ENCODE data around the gene NPR3.
A peak's percentile ranks its signal among the peaks of the same experiment; 100 is the strongest.

Gene NPR3

DNA sequence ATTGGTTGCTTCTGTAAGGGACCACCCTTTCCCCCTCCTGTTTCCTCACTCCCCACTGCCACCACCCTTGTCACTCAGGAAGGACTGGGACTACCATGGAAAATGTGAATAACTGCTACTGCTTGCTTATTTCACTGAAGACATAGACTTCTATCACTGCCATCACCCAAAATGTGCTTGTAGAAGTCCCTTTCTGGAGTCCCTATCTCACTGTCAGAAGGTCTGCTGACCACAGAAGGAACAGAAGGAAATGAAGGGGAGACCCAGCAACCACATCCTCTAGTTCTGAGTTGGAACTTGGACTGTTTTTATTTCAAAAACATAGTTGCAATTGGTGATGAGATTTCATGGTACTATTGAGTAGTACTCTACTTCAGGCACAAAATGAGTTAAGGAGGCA is 122.5 kb downstream of the NPR3 start:
- ChIA-PET CTCF (no interaction called here), POLR2A (no interaction called here)
- H3K4me1 ChIP-seq (ENCODE audit: control extremely low read depth in 1 of 4, control insufficient read depth in 4 of 4, insufficient read depth in 4 of 4, low read length in 3 of 4) = peaks cover 29 to 65% (median 38%) of the 10 kb centered on the region in 4 experiments
- peak; percentile 59 to 93 (median 89) for DNase-seq
- peak overlapping the region in 5 of 7 experiments; percentile 0 to 48 (median 22) for H3K4me3 ChIP-seq (ENCODE audit: control insufficient read depth in 1 of 7, extremely low read depth in 1 of 7, insufficient read depth in 4 of 7, low read depth in 2 of 7, low read length in 6 of 7)
- peak overlapping the region in 1 of 2 experiments; percentile 55 for H3K27ac ChIP-seq (ENCODE audit: insufficient read depth in 1 of 2, low read depth in 1 of 2, low read length in 2 of 2, poor library complexity in 1 of 2, severe bottlenecking in 2 of 2)
- no peaks in the 10 kb centered on the region for H3K27me3 ChIP-seq (replicated peaks in 2 of 5; ENCODE audit: control insufficient read depth in 4 of 5, insufficient read depth in 5 of 5, low read length in 4 of 5)
- no peaks in the 10 kb centered on the region for H3K36me3 ChIP-seq (ENCODE audit: control insufficient read depth in 4 of 4, insufficient read depth in 4 of 4, low read length in 3 of 4)
- H3K9me3 ChIP-seq (ENCODE audit: control extremely low read depth in 1 of 5, control insufficient read depth in 4 of 5, insufficient read depth in 2 of 5, low read depth in 1 of 5, low read length in 4 of 5) = no peaks in the 10 kb centered on the region

DNA sequence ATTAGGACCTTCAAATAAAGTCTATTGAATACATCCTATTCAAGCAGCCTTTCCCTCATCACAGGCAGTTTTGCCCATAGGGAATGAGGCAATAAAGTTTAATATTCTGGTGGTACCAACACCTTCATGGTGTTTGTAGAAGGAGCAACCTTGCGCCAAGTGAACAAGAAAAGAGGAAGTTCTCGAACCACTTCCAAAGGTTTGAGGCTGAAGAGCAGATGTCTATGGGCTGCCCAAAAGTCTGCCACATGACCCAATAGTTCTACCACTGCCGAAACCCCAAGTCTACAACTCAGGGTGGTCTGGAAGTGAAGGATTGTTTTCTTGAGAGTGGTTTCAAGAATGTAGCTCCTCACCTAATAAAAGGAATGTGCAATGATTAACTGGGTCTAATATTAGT is 123.1 kb downstream of the NPR3 start:
- Histone ChIP-seq H3K36me3 (ENCODE audit: control insufficient read depth in 4 of 4, insufficient read depth in 4 of 4, low read length in 3 of 4) (no peaks in the 10 kb centered on the region), H3K27ac (ENCODE audit: insufficient read depth in 1 of 2, low read depth in 1 of 2, low read length in 2 of 2, poor library complexity in 1 of 2, severe bottlenecking in 2 of 2) (peak overlapping the region in 1 of 2 experiments; percentile 55), H3K27me3 (replicated peaks in 2 of 5; ENCODE audit: control insufficient read depth in 4 of 5, insufficient read depth in 5 of 5, low read length in 4 of 5) (no peaks in the 10 kb centered on the region), H3K4me1 (ENCODE audit: control extremely low read depth in 1 of 4, control insufficient read depth in 4 of 4, insufficient read depth in 4 of 4, low read length in 3 of 4) (peaks cover 29 to 70% (median 38%) of the 10 kb centered on the region in 4 experiments), H3K4me3 (ENCODE audit: control insufficient read depth in 1 of 7, extremely low read depth in 1 of 7, insufficient read depth in 4 of 7, low read depth in 2 of 7, low read length in 6 of 7) (peak overlapping the region in 3 of 7 experiments; percentile 22 to 48 (median 43)), H3K9me3 (ENCODE audit: control extremely low read depth in 1 of 5, control insufficient read depth in 4 of 5, insufficient read depth in 2 of 5, low read depth in 1 of 5, low read length in 4 of 5) (no peaks in the 10 kb centered on the region)
- ChIA-PET POLR2A (no interaction called here), CTCF (interaction anchor here (0.8 to 1.9 kb wide), 4 partner anchors 10 to 40 kb away, joined by 3 to 7 read pairs (median 4); no protein-coding TSS in a partner anchor)
- peak in 2 of 3 donors; percentile 83 to 87 for DNase-seq
- WGBS (ENCODE audit: insufficient coverage) = 0% methylated on average over 2 of the region's 3 CpGs

- DNase-seq = no peak
- H3K27me3 ChIP-seq (replicated peaks in 2 of 5; ENCODE audit: control insufficient read depth in 4 of 5, insufficient read depth in 5 of 5, low read length in 4 of 5) = no peaks in the 10 kb centered on the region
- ChIA-PET CTCF (interaction anchor here (1.0 to 1.8 kb wide), 3 partner anchors 9 to 84 kb away, joined by 3 to 7 read pairs (median 3); no protein-coding TSS in a partner anchor), POLR2A (no interaction called here)
- WGBS (ENCODE audit: insufficient coverage) = 100% methylated on average over 2 of the region's 5 CpGs
- H3K9me3 ChIP-seq (ENCODE audit: control extremely low read depth in 1 of 5, control insufficient read depth in 4 of 5, insufficient read depth in 2 of 5, low read depth in 1 of 5, low read length in 4 of 5) = no peaks in the 10 kb centered on the region
- no peaks in the 10 kb centered on the region for H3K36me3 ChIP-seq (ENCODE audit: control insufficient read depth in 4 of 4, insufficient read depth in 4 of 4, low read length in 3 of 4)
- H3K4me1 ChIP-seq (ENCODE audit: control extremely low read depth in 1 of 4, control insufficient read depth in 4 of 4, insufficient read depth in 4 of 4, low read length in 3 of 4) = peaks cover 28 to 80% (median 36%) of the 10 kb centered on the region in 4 experiments
- no peak overlapping the region for H3K4me3 ChIP-seq (ENCODE audit: control insufficient read depth in 1 of 7, extremely low read depth in 1 of 7, insufficient read depth in 4 of 7, low read depth in 2 of 7, low read length in 6 of 7)
- H3K27ac ChIP-seq (ENCODE audit: insufficient read depth in 1 of 2, low read depth in 1 of 2, low read length in 2 of 2, poor library complexity in 1 of 2, severe bottlenecking in 2 of 2) = no peak overlapping the region
These were observed 125.1 kb downstream of the NPR3 start for GRCh38 chr5:32836176-32836575.

DNA sequence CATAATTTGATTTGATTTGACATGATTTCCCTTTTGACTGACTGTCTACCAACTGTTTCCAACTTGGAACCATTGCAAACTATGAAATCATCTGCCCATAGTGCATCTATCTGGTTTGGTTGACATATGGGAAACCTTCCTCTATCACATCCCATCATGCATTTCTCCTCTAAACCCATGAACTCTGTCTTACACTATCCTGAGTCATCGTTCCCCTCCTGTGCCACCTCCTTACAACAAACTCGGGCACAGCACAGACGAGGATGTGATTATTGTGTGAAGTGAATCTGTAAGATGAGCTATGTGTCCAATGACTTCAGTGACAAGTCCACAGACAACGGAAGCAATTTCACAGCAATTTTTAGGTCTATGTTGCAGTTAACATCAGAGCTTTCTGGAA is 126.1 kb downstream of the NPR3 start:
- Histone ChIP-seq H3K4me3 (ENCODE audit: control insufficient read depth in 1 of 7, extremely low read depth in 1 of 7, insufficient read depth in 4 of 7, low read depth in 2 of 7, low read length in 6 of 7) (no peak overlapping the region), H3K9me3 (ENCODE audit: control extremely low read depth in 1 of 5, control insufficient read depth in 4 of 5, insufficient read depth in 2 of 5, low read depth in 1 of 5, low read length in 4 of 5) (no peaks in the 10 kb centered on the region), H3K27me3 (replicated peaks in 2 of 5; ENCODE audit: control insufficient read depth in 4 of 5, insufficient read depth in 5 of 5, low read length in 4 of 5) (no peaks in the 10 kb centered on the region), H3K27ac (ENCODE audit: insufficient read depth in 1 of 2, low read depth in 1 of 2, low read length in 2 of 2, poor library complexity in 1 of 2, severe bottlenecking in 2 of 2) (no peak overlapping the region), H3K36me3 (ENCODE audit: control insufficient read depth in 4 of 4, insufficient read depth in 4 of 4, low read length in 3 of 4) (no peaks in the 10 kb centered on the region), H3K4me1 (ENCODE audit: control extremely low read depth in 1 of 4, control insufficient read depth in 4 of 4, insufficient read depth in 4 of 4, low read length in 3 of 4) (peaks cover 32 to 80% (median 41%) of the 10 kb centered on the region in 4 experiments)
- DNase-seq = no peak
- ChIA-PET POLR2A (no interaction called here), CTCF (no interaction called here)
- 100% methylated on average over 1 of the region's 4 CpGs for WGBS (ENCODE audit: insufficient coverage)

- WGBS (ENCODE audit: insufficient coverage) = no CpG with 5 or more reads among the region's 2 CpGs
- Histone ChIP-seq H3K36me3 (ENCODE audit: control insufficient read depth in 4 of 4, insufficient read depth in 4 of 4, low read length in 3 of 4) (no peaks in the 10 kb centered on the region), H3K27me3 (replicated peaks in 2 of 5; ENCODE audit: control insufficient read depth in 4 of 5, insufficient read depth in 5 of 5, low read length in 4 of 5) (no peaks in the 10 kb centered on the region), H3K27ac (ENCODE audit: insufficient read depth in 1 of 2, low read depth in 1 of 2, low read length in 2 of 2, poor library complexity in 1 of 2, severe bottlenecking in 2 of 2) (no peak overlapping the region), H3K9me3 (ENCODE audit: control extremely low read depth in 1 of 5, control insufficient read depth in 4 of 5, insufficient read depth in 2 of 5, low read depth in 1 of 5, low read length in 4 of 5) (no peaks in the 10 kb centered on the region), H3K4me3 (ENCODE audit: control insufficient read depth in 1 of 7, extremely low read depth in 1 of 7, insufficient read depth in 4 of 7, low read depth in 2 of 7, low read length in 6 of 7) (no peak overlapping the region), H3K4me1 (ENCODE audit: control extremely low read depth in 1 of 4, control insufficient read depth in 4 of 4, insufficient read depth in 4 of 4, low read length in 3 of 4) (peaks cover 22 to 80% (median 39%) of the 10 kb centered on the region in 4 experiments)
- ChIA-PET POLR2A (interaction anchor here (1.4 kb wide), 1 partner anchor 14 kb away, joined by 4 read pairs; no protein-coding TSS in a partner anchor), CTCF (interaction anchor here (1.4 to 1.7 kb wide), 2 partner anchors 13 to 131 kb away, joined by 3 to 5 read pairs; no protein-coding TSS in a partner anchor)
- DNase-seq = no peak
These were observed 128.0 kb downstream of the NPR3 start for GRCh38 chr5:32839106-32839505.

GRCh38 chr5:32840606-32841005 is 129.5 kb downstream of the NPR3 start:
- H3K4me3 ChIP-seq (ENCODE audit: control insufficient read depth in 1 of 7, extremely low read depth in 1 of 7, insufficient read depth in 4 of 7, low read depth in 2 of 7, low read length in 6 of 7) = no peak overlapping the region
- 83% methylated on average over 1 of the region's 3 CpGs for WGBS (ENCODE audit: insufficient coverage)
- CTCF ChIA-PET = interaction anchor here (1.6 to 1.7 kb wide), 2 partner anchors 12 to 128 kb away, joined by 5 read pairs; no protein-coding TSS in a partner anchor
- no peaks in the 10 kb centered on the region for H3K36me3 ChIP-seq (ENCODE audit: control insufficient read depth in 4 of 4, insufficient read depth in 4 of 4, low read length in 3 of 4)
- no peaks in the 10 kb centered on the region for H3K27me3 ChIP-seq (replicated peaks in 2 of 5; ENCODE audit: control insufficient read depth in 4 of 5, insufficient read depth in 5 of 5, low read length in 4 of 5)
- no peak overlapping the region for H3K27ac ChIP-seq (ENCODE audit: insufficient read depth in 1 of 2, low read depth in 1 of 2, low read length in 2 of 2, poor library complexity in 1 of 2, severe bottlenecking in 2 of 2)
- H3K9me3 ChIP-seq (ENCODE audit: control extremely low read depth in 1 of 5, control insufficient read depth in 4 of 5, insufficient read depth in 2 of 5, low read depth in 1 of 5, low read length in 4 of 5) = no peaks in the 10 kb centered on the region
- POLR2A ChIA-PET = no interaction called here
- DNase-seq = no peak
- peaks cover 15 to 80% (median 29%) of the 10 kb centered on the region in 4 experiments for H3K4me1 ChIP-seq (ENCODE audit: control extremely low read depth in 1 of 4, control insufficient read depth in 4 of 4, insufficient read depth in 4 of 4, low read length in 3 of 4)
